Endothelial cell of umbilical vein (primary cell): ENCODE results near the gene CASP2. TPM values are rescaled to one million over a fixed set of nuclear protein-coding genes. Genes with fewer than 3 reads are reported as not detected.

Experiments
- BruUV-seq: library from RNA; stranded (reverse); fragments of 400-500 nt; replicated peaks from 2 replicates; lab custom pipeline; 2021; lab: Mats Ljungman, UMichigan
- CTCF ChIA-PET: fragments of 300-600, 350-600 bp; sonication (Branson Sonifier 250); formaldehyde crosslinking; loops from one replicate; lab custom pipeline; 2021; ENCODE audit warnings: antibody characterized with exemption, inconsistent platforms; lab: Charles Lee
- POLR2A ChIA-PET: fragments of 300-600, 350-600 bp; sonication (Branson Sonifier 250); formaldehyde crosslinking; loops from one replicate; lab custom pipeline; 2021; ENCODE audit warnings: antibody characterized with exemption, inconsistent platforms; lab: Charles Lee
- DNase-seq: peaks from one replicate; pipeline ENCODE4 v3.0.0-alpha.2; 2011; ENCODE audit warnings: low read depth, low spot score
- FAIRE-seq: peaks from 2 replicates; lab custom pipeline; 2011; peaks lifted over from hg19 to GRCh38; lab: Jason Lieb, UNC
- H2AFZ ChIP-seq: 2 replicates; pipeline ENCODE4 v1.6.0; 2012; ENCODE audit warnings: low read depth, low read length, control low read depth, inconsistent platforms
- H3K27ac ChIP-seq: 2 replicates; pipeline ENCODE4 v1.5.1; 2011; ENCODE audit warnings: low read depth, mild to moderate bottlenecking, control low read depth, low read length, moderate library complexity; ENCODE audit not compliant: insufficient read depth
- H3K27me3 ChIP-seq, 2 experiments: 2 replicates each; pipeline versions ENCODE4 v1.6.0 to v1.6.1; 2011; ENCODE audit warnings: low read length in 2 of 2, mixed read lengths in 1 of 2; ENCODE audit not compliant: control insufficient read depth in 2 of 2, insufficient read depth in 2 of 2
- H3K36me3 ChIP-seq, 2 experiments: 2 replicates in 1 of 2; 3 replicates in 1 of 2; pipeline ENCODE4 v1.5.1; 2011; ENCODE audit warnings: low read length in 2 of 2, mild to moderate bottlenecking in 1 of 2, moderate library complexity in 1 of 2; ENCODE audit not compliant: control insufficient read depth in 2 of 2, insufficient read depth in 2 of 2; ENCODE audit errors: extremely low read depth in 1 of 2
- H3K4me1 ChIP-seq: 3 replicates; pipeline ENCODE4 v1.5.1; 2011; ENCODE audit warnings: mild to moderate bottlenecking, low read length; ENCODE audit not compliant: control insufficient read depth, insufficient read depth; ENCODE audit errors: extremely low read depth
- H3K4me2 ChIP-seq: 2 replicates; pipeline ENCODE4 v1.6.1; 2011; ENCODE audit warnings: low read length, control low read depth, mixed read lengths; ENCODE audit not compliant: insufficient read depth
- H3K4me3 ChIP-seq, 3 experiments: fragments of 200-600 bp in 1 of 3; sonication (generic), shearing (Covaris generic) in 1 of 3; replicated peaks in 1 of 3; 2 replicates each; pipeline ENCODE4 v1.5.1; 2011 to 2016; ENCODE audit warnings: control low read depth in 3 of 3, low read length in 3 of 3, mild to moderate bottlenecking in 2 of 3, inconsistent platforms in 1 of 3, low read depth in 1 of 3, moderate library complexity in 1 of 3; ENCODE audit not compliant: insufficient read depth in 1 of 3
- H3K79me2 ChIP-seq: 2 replicates; pipeline ENCODE4 v1.6.0; 2012; ENCODE audit warnings: low read length, inconsistent platforms; ENCODE audit not compliant: control insufficient read depth, insufficient read depth
- H3K9ac ChIP-seq: replicated peaks from 2 replicates; pipeline ENCODE3; 2011; ENCODE audit warnings: low read length, control low read depth; ENCODE audit not compliant: insufficient read depth; ENCODE audit errors: extremely low read depth
- H3K9me1 ChIP-seq: replicated peaks from 3 replicates; pipeline ENCODE4 v1.6.0; 2011; ENCODE audit warnings: mild to moderate bottlenecking, low read length; ENCODE audit not compliant: control insufficient read depth, insufficient read depth; ENCODE audit errors: extremely low read depth
- H3K9me3 ChIP-seq: replicated peaks from 2 replicates; pipeline ENCODE4 v1.5.1; 2012; ENCODE audit warnings: low read length, inconsistent platforms; ENCODE audit not compliant: control insufficient read depth, insufficient read depth
- H4K20me1 ChIP-seq: replicated peaks from 2 replicates; pipeline ENCODE3; 2011; ENCODE audit warnings: mild to moderate bottlenecking, low read length; ENCODE audit not compliant: control insufficient read depth, insufficient read depth; ENCODE audit errors: extremely low read depth
- CTCF ChIP-seq, 2 donors: IDR thresholded peaks; 1 replicate in 1 of 2; 2 replicates in 1 of 2; pipeline ENCODE4 v1.5.1; 2011; ENCODE audit warnings: low read length in 2 of 2, mild to moderate bottlenecking in 2 of 2, moderate library complexity in 2 of 2, control low read depth in 1 of 2, inconsistent platforms in 1 of 2, low read depth in 1 of 2; ENCODE audit not compliant: insufficient read depth in 1 of 2; ENCODE audit errors: extremely low read depth in 1 of 2
- EZH2 ChIP-seq: IDR thresholded peaks from 2 replicates; pipeline ENCODE4 v1.6.1; 2012; ENCODE audit warnings: borderline replicate concordance, low read depth, mild to moderate bottlenecking, moderate library complexity, low read length, inconsistent platforms; ENCODE audit not compliant: severe bottlenecking
- FOS ChIP-seq: IDR thresholded peaks from 2 replicates; pipeline ENCODE4 v1.6.1; 2011; ENCODE audit warnings: mild to moderate bottlenecking, low read length, moderate library complexity, borderline replicate concordance; ENCODE audit not compliant: insufficient read depth
- GATA2 ChIP-seq: IDR thresholded peaks from 2 replicates; pipeline ENCODE4 v1.7.0; 2011; ENCODE audit warnings: low read depth, mild to moderate bottlenecking, moderate library complexity, mixed read lengths, low read length; ENCODE audit not compliant: insufficient read length, insufficient read depth
- JUN ChIP-seq: IDR thresholded peaks from 2 replicates; pipeline ENCODE4 v1.6.1; 2011; ENCODE audit warnings: borderline replicate concordance, low read depth; ENCODE audit not compliant: insufficient read length, insufficient read depth
- MAX ChIP-seq: IDR thresholded peaks from 2 replicates; pipeline ENCODE4 v1.6.1; 2011; ENCODE audit not compliant: insufficient read depth, insufficient read length
- MYC ChIP-seq: IDR thresholded peaks from one replicate; pipeline ENCODE4 v1.6.1; 2011; ENCODE audit warnings: mild to moderate bottlenecking, low read depth, low read length
- POLR2A ChIP-seq: IDR thresholded peaks from 2 replicates; pipeline ENCODE4 v1.6.1; 2012; ENCODE audit warnings: low read depth, mild to moderate bottlenecking, control low read depth, low read length
- POLR2AphosphoS5 ChIP-seq: IDR thresholded peaks from 2 replicates; pipeline ENCODE4 v1.6.1; 2012; ENCODE audit warnings: low read depth, mild to moderate bottlenecking, control low read depth, low read length, moderate library complexity; ENCODE audit not compliant: insufficient read depth
- dilution Hi-C: fragments of 300-500 bp; cut with MboI; formaldehyde crosslinking; loops from one replicate; pipeline ENCODE4 v1.15.0; 2019; ENCODE audit warnings: low sequenced_read_pairs; ENCODE audit not compliant: extremely low pct_ligation_motif_present
- intact Hi-C: fragments of 100-400 bp; cut with micrococcal nuclease; formaldehyde crosslinking; loops from one replicate; pipeline ENCODE4 v1.10.0; 2022
- polyA plus RNA-seq, 4 experiments: library from polyadenylated mRNA; depleted of rRNA in 3 of 4; stranded (reverse) in 3 of 4; unstranded in 1 of 4; fragments of >200 nt; gene quantifications; 2 replicates each; pipeline versions ENCODE4 v1.2.1 to v1.2.3, GENCODE V29; 2011 to 2012; ENCODE audit warnings: missing spikeins in 1 of 4
- total RNA-seq: library from RNA; stranded (reverse); gene quantifications from 2 replicates; pipeline ENCODE4 v1.2.3, GENCODE V29; 2021

CASP2 gene
- total and polyA plus RNA-seq, 2 donors (not counting 3 experiments of a cell fraction or from before 2014, with no cell fraction given): 36.3 to 57.9 TPM

GRCh38 chr7:143329471-143330170 lies 41.5 kb downstream of the CASP2 start:
- Histone ChIP-seq H3K27ac (no peak overlapping the region), H3K27me3 (no peaks in the 10 kb centered on the region), H4K20me1 (no peaks in the 10 kb centered on the region), H3K79me2 (no peaks in the 10 kb centered on the region), H3K4me2 (no peak overlapping the region), H3K4me3 (no peak overlapping the region), H3K9ac (no peak overlapping the region), H3K9me1 (no peaks in the 10 kb centered on the region), H3K9me3 (no peaks in the 10 kb centered on the region), H3K36me3 (no peaks in the 10 kb centered on the region), H2AFZ (no peak overlapping the region), H3K4me1 (no peaks in the 10 kb centered on the region)
- intact Hi-C loops: no loop called here
- no peak for DNase-seq
- no TSS peak for BruUV-seq
- FAIRE-seq: no peak
- dilution Hi-C loops: no loop called here
- CTCF ChIA-PET: no interaction called here
- TF ChIP-seq FOS (no peak), JUN (no peak), POLR2A (no peak), POLR2AphosphoS5 (no peak), MYC (no peak), CTCF (IDR thresholded peaks at IDR 0.05; ENCODE audit: extremely low read depth in 1 of 2, insufficient read depth in 1 of 2, low read depth in 1 of 2, low read length in 2 of 2) (no peak), GATA2 (no peak), MAX (no peak), EZH2 (no peak)
- POLR2A ChIA-PET: no interaction called here
